ENCODE results near the gene BBS2.

BBS2 gene

GRCh38 chr16:56519459-56520250 is at the start of gene BBS2:
TSS of gene BBS2 (minus strand) at chr16:56520024. CDS start at chr16:56519862, 162 bp downstream.
- peaks cover 0 to 41% (median 32%) of the 10 kb centered on the region in 4 donors for H3K4me1 ChIP-seq
- H3K27ac ChIP-seq: peak within 1 kb of the TSS; percentile 93 to 94
- peak within 1 kb of the TSS; percentile 96 for H3K4me3 ChIP-seq
- H3K9me3 ChIP-seq: no peaks in the 10 kb centered on the region
- intact Hi-C loops (cut with DNase I; ENCODE audit: low total_unique reads): loop anchor here (5.0 kb wide), 2 partner anchors 83 to 183 kb away; no protein-coding TSS in a partner anchor
- H3K36me3 ChIP-seq: no peaks in the 10 kb centered on the region
- no peaks in the 10 kb centered on the region for H3K27me3 ChIP-seq
- TF ChIP-seq CTCF (IDR thresholded peaks at IDR 0.05): peak in 1 of 2 experiments; percentile 26
- peak; percentile 86 to 92 for DNase-seq

- intact Hi-C loops (cut with DNase I; ENCODE audit: low total_unique reads): no loop called here
- Histone ChIP-seq H3K27ac (no peak within 1 kb of the TSS), H3K4me3 (no peak within 1 kb of the TSS), H3K9me3 (no peaks in the 10 kb centered on the region), H3K36me3 (no peaks in the 10 kb centered on the region), H3K4me1 (no peaks in the 10 kb centered on the region), H3K27me3 (peaks cover 0 to 21% of the 10 kb centered on the region in 2 donors)
- no peak for TF ChIP-seq CTCF (IDR thresholded peaks at IDR 0.05)
- DNase-seq: peak in 1 of 2 donors; percentile 13
These were observed 45.1 kb upstream of the BBS2 start, which contains the start of gene MT4 for GRCh38 chr16:56564793-56565477. TSS of gene MT4 (plus strand) at chr16:56565073. CDS start at chr16:56565129, 56 bp downstream.

GRCh38 chr16:56561126-56561525 is 41.3 kb upstream of the BBS2 start:
- TF ChIP-seq CTCF (IDR thresholded peaks at IDR 0.05): no peak
- H3K9me3 ChIP-seq: no peaks in the 10 kb centered on the region
- no peak overlapping the region for H3K4me3 ChIP-seq
- H3K27ac ChIP-seq: no peak overlapping the region
- intact Hi-C loops (cut with DNase I; ENCODE audit: low total_unique reads): no loop called here
- H3K4me1 ChIP-seq: peaks cover 0 to 3% (median 0%) of the 10 kb centered on the region in 4 donors
- DNase-seq: no peak
- no peaks in the 10 kb centered on the region for H3K36me3 ChIP-seq
- peaks cover 0 to 34% of the 10 kb centered on the region in 2 donors for H3K27me3 ChIP-seq

GRCh38 chr16:56560447-56560846 is 40.6 kb upstream of the BBS2 start:
- Histone ChIP-seq H3K4me3 (no peak overlapping the region), H3K36me3 (no peaks in the 10 kb centered on the region), H3K27me3 (peaks cover 0 to 35% of the 10 kb centered on the region in 2 donors), H3K4me1 (peaks cover 0 to 3% (median 0%) of the 10 kb centered on the region in 4 donors), H3K27ac (no peak overlapping the region), H3K9me3 (no peaks in the 10 kb centered on the region)
- intact Hi-C loops (cut with DNase I; ENCODE audit: low total_unique reads): no loop called here
- no peak for TF ChIP-seq CTCF (IDR thresholded peaks at IDR 0.05)
- DNase-seq: no peak

GRCh38 chr16:56559109-56559508 is 39.3 kb upstream of the BBS2 start:
- peaks cover 0 to 40% of the 10 kb centered on the region in 2 donors for H3K27me3 ChIP-seq
- H3K4me3 ChIP-seq: no peak overlapping the region
- peaks cover 0 to 3% (median 0%) of the 10 kb centered on the region in 4 donors for H3K4me1 ChIP-seq
- H3K36me3 ChIP-seq: no peaks in the 10 kb centered on the region
- intact Hi-C loops (cut with DNase I; ENCODE audit: low total_unique reads): no loop called here
- no peak for DNase-seq
- H3K9me3 ChIP-seq: no peaks in the 10 kb centered on the region
- TF ChIP-seq CTCF (IDR thresholded peaks at IDR 0.05): no peak
- no peak overlapping the region for H3K27ac ChIP-seq

All from tibial artery (tissue), 4 donors.